Astrocyte (in vitro differentiated cells and primary cell): ENCODE measurements around the gene DOCK2. TPM values are rescaled to one million over a fixed set of nuclear protein-coding genes. Genes with fewer than 3 reads are reported as not detected.

Experiments used
- DNase-seq: peaks from one replicate; pipeline ENCODE4 v3.0.0-alpha.2; 2010; ENCODE audit warnings: low read depth
- FAIRE-seq: peaks from 2 replicates; lab custom pipeline; 2011; peaks lifted over from hg19 to GRCh38; lab: Jason Lieb, UNC
- H2AFZ ChIP-seq: 2 replicates; pipeline ENCODE4 v1.6.0; 2012; ENCODE audit warnings: low read depth, low read length, inconsistent platforms
- H3K27ac ChIP-seq: 2 replicates; pipeline ENCODE4 v1.5.1; 2011; ENCODE audit warnings: low read depth, low read length, inconsistent platforms
- H3K27me3 ChIP-seq: 2 replicates; pipeline ENCODE4 v1.6.0; 2011; ENCODE audit warnings: low read length, inconsistent platforms; ENCODE audit not compliant: insufficient read depth
- H3K36me3 ChIP-seq: 2 replicates; pipeline ENCODE4 v1.5.1; 2011; ENCODE audit warnings: low read length, inconsistent platforms; ENCODE audit not compliant: insufficient read depth
- H3K4me1 ChIP-seq: 2 replicates; pipeline ENCODE4 v1.5.1; 2011; ENCODE audit warnings: low read length, inconsistent platforms; ENCODE audit not compliant: insufficient read depth
- H3K4me2 ChIP-seq: 2 replicates; pipeline ENCODE4 v1.6.0; 2012; ENCODE audit warnings: low read length, inconsistent platforms
- H3K4me3 ChIP-seq: 2 replicates; pipeline ENCODE4 v1.5.1; 2011; ENCODE audit warnings: low read depth, mild to moderate bottlenecking, low read length, inconsistent platforms; ENCODE audit not compliant: insufficient read depth
- H3K79me2 ChIP-seq: 2 replicates; pipeline ENCODE4 v1.6.0; 2012; ENCODE audit warnings: mild to moderate bottlenecking, low read length, inconsistent platforms; ENCODE audit not compliant: insufficient read depth
- H3K9ac ChIP-seq: 2 replicates; pipeline ENCODE4 v1.6.0; 2012; ENCODE audit warnings: mild to moderate bottlenecking, low read length, inconsistent platforms
- H3K9me3 ChIP-seq: 2 replicates; pipeline ENCODE4 v1.5.1; 2012; ENCODE audit warnings: low read depth, mild to moderate bottlenecking, low read length, inconsistent platforms; ENCODE audit not compliant: insufficient read depth
- H4K20me1 ChIP-seq: 2 replicates; pipeline ENCODE4 v1.6.0; 2012; ENCODE audit warnings: low read length, inconsistent platforms; ENCODE audit not compliant: insufficient read depth
- H3K27ac Mint-ChIP-seq: one replicate; pipeline ENCODE4 v1.8.0; 2021; ENCODE audit warnings: mild to moderate bottlenecking, mixed read lengths; ENCODE audit not compliant: unreplicated experiment
- H3K27me3 Mint-ChIP-seq: one replicate; pipeline ENCODE4 v1.8.0; 2021; ENCODE audit warnings: low read depth, mixed read lengths; ENCODE audit not compliant: unreplicated experiment
- H3K36me3 Mint-ChIP-seq: one replicate; pipeline ENCODE4 v1.8.0; 2021; ENCODE audit warnings: low read depth, mixed read lengths; ENCODE audit not compliant: unreplicated experiment
- H3K4me1 Mint-ChIP-seq: one replicate; pipeline ENCODE4 v1.8.0; 2021; ENCODE audit warnings: low read depth, mixed read lengths; ENCODE audit not compliant: unreplicated experiment
- H3K4me3 Mint-ChIP-seq: one replicate; pipeline ENCODE4 v1.8.0; 2021; ENCODE audit warnings: mild to moderate bottlenecking, moderate library complexity, mixed read lengths; ENCODE audit not compliant: unreplicated experiment
- H3K9me3 Mint-ChIP-seq: one replicate; pipeline ENCODE4 v1.8.0; 2021; ENCODE audit warnings: mild to moderate bottlenecking, mixed read lengths; ENCODE audit not compliant: unreplicated experiment
- CTCF ChIP-seq: IDR thresholded peaks from 2 replicates; pipeline ENCODE4 v1.5.1; 2011; ENCODE audit warnings: low read depth, mild to moderate bottlenecking, inconsistent platforms, low read length, moderate library complexity; ENCODE audit not compliant: insufficient read depth
- EZH2 ChIP-seq: IDR thresholded peaks from 2 replicates; pipeline ENCODE4 v1.6.1; 2012; ENCODE audit warnings: mild to moderate bottlenecking, low read length, inconsistent platforms; ENCODE audit not compliant: insufficient read depth
- total RNA-seq: library from RNA; stranded (reverse); gene quantifications from 2 replicates; pipeline ENCODE4 v1.2.1, GENCODE V29; 2021

Gene DOCK2
- total RNA-seq, 1 donor from 2014 or later = 0.66 TPM

- Histone ChIP-seq H3K4me1 (no peaks in the 10 kb centered on the region), H3K36me3 (peaks cover 11% of the 10 kb centered on the region), H2AFZ (no peak overlapping the region), H3K27me3 (no peaks in the 10 kb centered on the region), H3K9ac (no peak overlapping the region), H3K4me3 (no peak overlapping the region), H4K20me1 (no peaks in the 10 kb centered on the region), H3K4me2 (no peak overlapping the region), H3K9me3 (no peaks in the 10 kb centered on the region), H3K79me2 (peaks cover 8% of the 10 kb centered on the region), H3K27ac (no peak overlapping the region)
- TF ChIP-seq EZH2 = no peak
- no peak for TF ChIP-seq CTCF
- no peaks in the 10 kb centered on the region for H3K4me1 Mint-ChIP-seq
- H3K27ac Mint-ChIP-seq = no peak overlapping the region
- no peak for FAIRE-seq
- no peak for DNase-seq
- H3K9me3 Mint-ChIP-seq = no peaks in the 10 kb centered on the region
- no peaks in the 10 kb centered on the region for H3K36me3 Mint-ChIP-seq
- no peak overlapping the region for H3K4me3 Mint-ChIP-seq
- peaks cover 9% of the 10 kb centered on the region for H3K27me3 Mint-ChIP-seq
These were observed 249.6 kb downstream of the DOCK2 start for GRCh38 chr5:169886677-169887076.

DNA sequence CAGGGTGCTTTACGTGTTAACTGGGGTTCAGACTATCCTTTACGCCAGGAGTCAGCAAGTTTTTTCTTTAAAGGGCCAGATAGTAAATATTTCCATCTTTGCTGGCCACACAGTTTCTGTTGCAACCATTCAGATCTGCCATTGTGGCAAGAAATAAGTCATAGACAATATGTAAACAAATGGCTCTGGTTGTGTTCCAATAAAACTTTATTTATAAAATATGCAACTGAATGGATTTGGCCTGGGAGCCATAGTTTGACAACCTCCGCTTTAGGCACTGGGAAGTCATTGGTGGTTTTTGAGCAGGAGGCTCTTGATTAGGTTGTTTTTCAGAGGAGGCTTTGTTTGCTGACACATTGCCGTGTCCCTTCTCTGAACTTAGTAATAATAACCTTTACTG, 252.5 kb downstream of the DOCK2 start:
- H3K4me3 ChIP-seq = no peak overlapping the region
- H3K27ac ChIP-seq = no peak overlapping the region
- H3K27me3 ChIP-seq = no peaks in the 10 kb centered on the region
- H3K4me2 ChIP-seq = no peak overlapping the region
- TF ChIP-seq EZH2 = no peak
- no peak for TF ChIP-seq CTCF
- peaks cover 18% of the 10 kb centered on the region for H3K27me3 Mint-ChIP-seq
- no peaks in the 10 kb centered on the region for H3K9me3 Mint-ChIP-seq
- no peaks in the 10 kb centered on the region for H3K9me3 ChIP-seq
- H3K36me3 Mint-ChIP-seq = no peaks in the 10 kb centered on the region
- no peak overlapping the region for H3K27ac Mint-ChIP-seq
- H2AFZ ChIP-seq = no peak overlapping the region
- H4K20me1 ChIP-seq = no peaks in the 10 kb centered on the region
- H3K4me3 Mint-ChIP-seq = no peak overlapping the region
- no peaks in the 10 kb centered on the region for H3K4me1 Mint-ChIP-seq
- H3K4me1 ChIP-seq = peaks cover 17% of the 10 kb centered on the region
- H3K79me2 ChIP-seq = peaks cover 16% of the 10 kb centered on the region
- no peaks in the 10 kb centered on the region for H3K36me3 ChIP-seq
- no peak overlapping the region for H3K9ac ChIP-seq
- FAIRE-seq (no peak), DNase-seq (no peak)

DNA sequence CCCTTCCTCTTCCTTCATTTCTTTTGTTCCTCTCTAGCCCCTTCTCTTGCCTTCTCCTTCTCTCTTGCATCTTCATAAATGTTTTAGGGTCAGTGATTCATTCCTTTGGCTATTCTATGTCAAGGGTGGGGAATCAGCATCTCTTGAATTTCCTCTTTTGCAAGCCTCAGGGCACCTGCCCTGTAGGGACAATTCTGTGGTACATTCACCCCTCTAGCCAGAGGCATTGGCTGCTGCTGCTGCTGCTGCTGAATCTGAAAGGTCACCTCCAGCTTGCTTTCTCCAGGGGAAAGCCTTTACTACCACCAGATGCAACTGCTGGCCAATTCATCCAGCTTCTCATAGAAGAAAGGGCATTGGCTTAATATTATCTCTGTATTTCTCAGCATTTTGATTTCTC, 255.9 kb downstream of the DOCK2 start:
- peak; percentile 13 for DNase-seq
- Histone ChIP-seq H2AFZ (no peak overlapping the region), H3K9ac (no peak overlapping the region), H3K4me1 (peaks cover 17% of the 10 kb centered on the region), H3K4me3 (no peak overlapping the region), H4K20me1 (no peaks in the 10 kb centered on the region), H3K36me3 (no peaks in the 10 kb centered on the region), H3K9me3 (no peaks in the 10 kb centered on the region), H3K27ac (peak overlapping the region; percentile 34), H3K4me2 (peak overlapping the region; percentile 13), H3K79me2 (peaks cover 31% of the 10 kb centered on the region), H3K27me3 (no peaks in the 10 kb centered on the region)
- Mint-ChIP-seq H3K36me3 (no peaks in the 10 kb centered on the region), H3K9me3 (peaks cover 2% of the 10 kb centered on the region), H3K27ac (no peak overlapping the region), H3K4me1 (no peaks in the 10 kb centered on the region), H3K27me3 (peaks cover 20% of the 10 kb centered on the region), H3K4me3 (no peak overlapping the region)
- FAIRE-seq = peak; percentile 5
- TF ChIP-seq EZH2 = no peak
- no peak for TF ChIP-seq CTCF
